HCT116 (cell line): Measurements from ENCODE around the gene CRLF1. TPM values are rescaled to one million over a fixed set of nuclear protein-coding genes. Genes with fewer than 3 reads are reported as not detected.

ENCODE experiments used
- ATAC-seq: fragments of 200-7000 bp; cut with Tn5 transposase; 2 replicates; pipeline ENCODE4 v1.9.1; 2020; ENCODE audit warnings: mild to moderate bottlenecking, moderate library complexity
- BruUV-seq: library from RNA; stranded (reverse); fragments of 400-500 nt; replicated peaks from 2 replicates; lab custom pipeline; 2021; lab: Mats Ljungman, UMichigan
- CTCF ChIA-PET: fragments of 300-600 bp; sonication (Branson Sonifier 250); formaldehyde crosslinking; loops from one replicate; lab custom pipeline; 2021; ENCODE audit warnings: antibody characterized with exemption; lab: Charles Lee
- POLR2A ChIA-PET: fragments of 300-600, 350-600 bp; sonication (Branson Sonifier 250); formaldehyde crosslinking; loops from one replicate; lab custom pipeline; 2021; ENCODE audit warnings: antibody characterized with exemption; lab: Charles Lee
- RAD21 ChIA-PET, 2 experiments: fragments of 300-600 bp; sonication (Branson Sonifier 250); formaldehyde crosslinking; loops; one replicate each; lab custom pipeline; 2023; ENCODE audit warnings: low total read pairs in 2 of 2; ENCODE audit not compliant: uncharacterized antibody in 2 of 2, unreplicated experiment in 2 of 2, low non-redundant PET in 1 of 2; lab: Charles Lee
- DNase-seq: peaks from one replicate; pipeline ENCODE4 v3.0.0-alpha.2; 2010; ENCODE audit warnings: low read depth, low spot score
- H2AFZ ChIP-seq: fragments of 200-600 bp; shearing (Covaris generic), sonication (generic); 2 replicates; pipeline ENCODE4 v1.6.1; 2017; ENCODE audit warnings: low read depth, mixed run types, mixed read lengths, antibody characterized with exemption, low read length; ENCODE audit not compliant: poor library complexity, severe bottlenecking
- H3K27ac ChIP-seq: 2 replicates; pipeline ENCODE4 v1.5.1; 2012; ENCODE audit warnings: low read depth, low read length
- H3K27me3 ChIP-seq: fragments of 200-600 bp; sonication (generic); 2 replicates; pipeline ENCODE4 v1.6.1; 2016; ENCODE audit warnings: mixed run types, low read length, mixed read lengths; ENCODE audit not compliant: insufficient read depth
- H3K36me3 ChIP-seq, 2 experiments: fragments of 200-500 bp in 1 of 2; fragments of 200-600 bp in 1 of 2; sonication (Bioruptor generic) in 1 of 2; sonication (generic) in 1 of 2; 2 replicates each; pipeline versions ENCODE4 v1.5.1 to v1.6.1; 2014 to 2016; ENCODE audit warnings: low read length in 2 of 2, inconsistent platforms in 1 of 2, mixed read lengths in 1 of 2, mixed run types in 1 of 2; ENCODE audit not compliant: insufficient read depth in 2 of 2, control insufficient read depth in 1 of 2
- H3K4me1 ChIP-seq, 2 experiments: fragments of 200-600 bp in 1 of 2; sonication (generic) in 1 of 2; 2 replicates each; pipeline versions ENCODE4 v1.5.1 to v1.6.1; 2012 to 2017; ENCODE audit warnings: low read length in 2 of 2, inconsistent platforms in 1 of 2, mild to moderate bottlenecking in 1 of 2, mixed read lengths in 1 of 2, mixed run types in 1 of 2, moderate library complexity in 1 of 2; ENCODE audit not compliant: insufficient read depth in 2 of 2, control insufficient read depth in 1 of 2
- H3K4me2 ChIP-seq: fragments of 200-600 bp; sonication (generic); 2 replicates; pipeline ENCODE4 v1.6.1; 2017; ENCODE audit warnings: mixed run types, low read length, mixed read lengths
- H3K4me3 ChIP-seq, 2 experiments: fragments of 200-600 bp in 1 of 2; sonication (generic) in 1 of 2; replicated peaks in 1 of 2; 2 replicates each; pipeline ENCODE4 v1.5.1; 2011 to 2016; ENCODE audit warnings: low read length in 2 of 2, control low read depth in 1 of 2, low read depth in 1 of 2, mild to moderate bottlenecking in 1 of 2, mixed read lengths in 1 of 2, mixed run types in 1 of 2
- H3K79me2 ChIP-seq: fragments of 200-600 bp; sonication (generic); 2 replicates; pipeline ENCODE4 v1.6.1; 2017; ENCODE audit warnings: mild to moderate bottlenecking, mixed run types, low read length, moderate library complexity, mixed read lengths; ENCODE audit not compliant: insufficient read depth
- H3K9ac ChIP-seq: fragments of 200-600 bp; sonication (generic); 2 replicates; pipeline ENCODE4 v1.6.1; 2016; ENCODE audit warnings: low read length, mixed read lengths
- H3K9me2 ChIP-seq: fragments of 200-600 bp; sonication (generic), shearing (Covaris generic); 2 replicates; pipeline ENCODE4 v1.6.1; 2017; ENCODE audit warnings: mixed run types, mild to moderate bottlenecking, moderate library complexity; ENCODE audit not compliant: insufficient read depth
- H3K9me3 ChIP-seq, 2 experiments: fragments of 200-500 bp in 1 of 2; fragments of 200-600 bp in 1 of 2; sonication (Bioruptor generic) in 1 of 2; sonication (generic) in 1 of 2; 2 replicates each; pipeline ENCODE4 v1.6.1; 2014 to 2017; ENCODE audit warnings: low read length in 2 of 2, mixed read lengths in 2 of 2, inconsistent platforms in 1 of 2, low read depth in 1 of 2, mild to moderate bottlenecking in 1 of 2, mixed run types in 1 of 2, moderate library complexity in 1 of 2; ENCODE audit not compliant: control insufficient read depth in 1 of 2, insufficient read depth in 1 of 2
- H4K20me1 ChIP-seq: fragments of 200-600 bp; sonication (generic), shearing (Covaris generic); 2 replicates; pipeline ENCODE4 v1.6.1; 2017; ENCODE audit warnings: mixed run types, mild to moderate bottlenecking, moderate library complexity; ENCODE audit not compliant: insufficient read depth
- ATF3 ChIP-seq: IDR thresholded peaks from 2 replicates; pipeline ENCODE4 v1.6.1; 2012
- CBX3 ChIP-seq: IDR thresholded peaks from 2 replicates; pipeline ENCODE4 v1.6.1; 2012; ENCODE audit warnings: low read depth
- CEBPB ChIP-seq: IDR thresholded peaks from 2 replicates; pipeline ENCODE4 v1.6.1; 2012; ENCODE audit warnings: low read depth
- CTCF ChIP-seq, 3 experiments: fragments of 200-600 bp in 1 of 3; sonication (generic) in 1 of 3; IDR thresholded peaks in 2 of 3; conservative IDR thresholded peaks in 1 of 3; 2 replicates each; pipeline ENCODE4 v1.5.1; 2012 to 2017; ENCODE audit warnings: low read depth in 2 of 3, low read length in 2 of 3, antibody characterized with exemption in 1 of 3, borderline replicate concordance in 1 of 3, control low read depth in 1 of 3, mild to moderate bottlenecking in 1 of 3, mixed read lengths in 1 of 3, mixed run types in 1 of 3, moderate library complexity in 1 of 3; ENCODE audit not compliant: insufficient read depth in 1 of 3
- EGR1 ChIP-seq: IDR thresholded peaks from 2 replicates; pipeline ENCODE4 v1.6.1; 2012; ENCODE audit warnings: low read depth
- ELF1 ChIP-seq: IDR thresholded peaks from 2 replicates; pipeline ENCODE4 v1.6.1; 2012; ENCODE audit warnings: low read depth, borderline replicate concordance
- EZH2 ChIP-seq: fragments of 200-600 bp; sonication (generic); IDR thresholded peaks from 2 replicates; pipeline ENCODE4 v1.6.1; 2017; ENCODE audit warnings: antibody characterized with exemption, mixed run types
- FOSL1 ChIP-seq: IDR thresholded peaks from 2 replicates; pipeline ENCODE4 v1.6.1; 2012; ENCODE audit warnings: low read depth
- JUND ChIP-seq: IDR thresholded peaks from 2 replicates; pipeline ENCODE4 v1.6.1; 2012
- MAX ChIP-seq: IDR thresholded peaks from 2 replicates; pipeline ENCODE4 v1.6.1; 2012
- POLR2A ChIP-seq: IDR thresholded peaks from 2 replicates; pipeline ENCODE4 v1.7.0; 2011; ENCODE audit warnings: borderline replicate concordance; ENCODE audit not compliant: insufficient read depth, insufficient read length; ENCODE audit errors: extremely low read depth
- POLR2AphosphoS5 ChIP-seq: IDR thresholded peaks from 2 replicates; pipeline ENCODE4 v1.6.1; 2011; ENCODE audit warnings: mild to moderate bottlenecking, low read depth, low read length, moderate library complexity
- RAD21 ChIP-seq: IDR thresholded peaks from 2 replicates; pipeline ENCODE4 v1.6.1; 2012; ENCODE audit warnings: low read depth, mild to moderate bottlenecking
- REST ChIP-seq: IDR thresholded peaks from 2 replicates; pipeline ENCODE4 v1.6.1; 2012; ENCODE audit warnings: low read depth
- SP1 ChIP-seq: IDR thresholded peaks from 2 replicates; pipeline ENCODE4 v1.6.1; 2012; ENCODE audit warnings: low read depth
- SRF ChIP-seq: IDR thresholded peaks from 2 replicates; pipeline ENCODE4 v1.6.1; 2012; ENCODE audit warnings: low read depth
- YY1 ChIP-seq: IDR thresholded peaks from 2 replicates; pipeline ENCODE4 v1.6.1; 2011; ENCODE audit warnings: low read length, low read depth, moderate library complexity, mild to moderate bottlenecking; ENCODE audit not compliant: insufficient replicate concordance; ENCODE audit errors: extremely low read depth
- ZNF274 ChIP-seq: fragments of 200-500 bp; sonication (Bioruptor generic); IDR thresholded peaks from 2 replicates; pipeline ENCODE4 v1.6.1; 2014; ENCODE audit warnings: mild to moderate bottlenecking, low read depth, low read length, inconsistent platforms
- intact Hi-C: fragments of 100-400 bp; cut with micrococcal nuclease; formaldehyde crosslinking; loops from 2 replicates; pipeline ENCODE4 v1.10.0; 2022
- total RNA-seq: library from RNA; stranded (reverse); gene quantifications from one replicate; pipeline ENCODE4 v1.2.1, GENCODE V29; 2021; ENCODE audit not compliant: unreplicated experiment

The CRLF1 gene
- total RNA-seq, 1 experiment from 2014 or later: 43.0 TPM

- CTCF ChIA-PET: interaction anchor here (1.1 to 2.1 kb wide), 6 partner anchors 16 to 102 kb away, joined by 3 to 14 read pairs (median 5); partner anchors contain the start of gene REX1BD
- H3K4me1 ChIP-seq: peaks cover 12 to 28% of the 10 kb centered on the region in 2 experiments
- H3K27me3 ChIP-seq: no peaks in the 10 kb centered on the region
- intact Hi-C loops: loop anchor here (2.0 to 5.0 kb wide), 2 partner anchors 51 to 104 kb away; no protein-coding TSS in a partner anchor
- RAD21 ChIA-PET: interaction anchor here (0.5 to 1.8 kb wide), 5 partner anchors 9 to 131 kb away, joined by 3 to 4 read pairs (median 3); partner anchors contain the start of gene REX1BD (in 1 of the 2)
- peaks cover 17% of the 10 kb centered on the region; the same call in 1 of the 2 replicates for H4K20me1 ChIP-seq
- H3K36me3 ChIP-seq: peaks cover 36 to 65% of the 10 kb centered on the region in 2 experiments
- H3K4me2 ChIP-seq: peak within 1 kb of the TSS; percentile 99
- H3K27ac ChIP-seq: peak within 1 kb of the TSS; percentile 94
- peak; percentile 92 for ATAC-seq
- H2AFZ ChIP-seq: no peak within 1 kb of the TSS
- peak within 1 kb of the TSS; percentile 100 for H3K4me3 ChIP-seq
- H3K79me2 ChIP-seq: peaks cover 39% of the 10 kb centered on the region
- H3K9me3 ChIP-seq: no peaks in the 10 kb centered on the region
- no TSS peak for BruUV-seq
- POLR2A ChIA-PET: interaction anchor here (0.9 to 2.7 kb wide), 6 partner anchors 9 to 50 kb away, joined by 3 to 23 read pairs (median 10); partner anchors contain the start of genes ELL, KXD1 and REX1BD
- DNase-seq: peak; percentile 96
- peak within 1 kb of the TSS; percentile 99 for H3K9ac ChIP-seq
- no peaks in the 10 kb centered on the region for H3K9me2 ChIP-seq
- TF ChIP-seq JUND (no peak; the same call in 1 of the 2 replicates), POLR2AphosphoS5 (peak; percentile 93), EZH2 (no peak), POLR2A (peak; percentile 90), FOSL1 (no peak), CBX3 (peak; percentile 81), RAD21 (peak; percentile 18; the same call in 1 of the 2 replicates), CEBPB (no peak; the same call in 1 of the 2 replicates), ZNF274 (no peak), SRF (peak; percentile 92), SP1 (peak; percentile 94), EGR1 (peak; percentile 93), ELF1 (peak; percentile 96; the same call in 1 of the 2 replicates), MAX (peak; percentile 100), CTCF (IDR thresholded peaks at IDR 0.05 in 2 of 3, conservative IDR thresholded peaks at IDR 0.05 in 1 of 3; ENCODE audit: borderline replicate concordance in 1 of 3, insufficient read depth in 1 of 3, low read depth in 2 of 3, low read length in 2 of 3) (no peak), REST (no peak), ATF3 (no peak; the same call in 1 of the 2 replicates), YY1 (peak; percentile 99)
Observed at GRCh38 chr19:18571564-18572344, 34.8 kb downstream of the CRLF1 start, which contains the start of gene UBA52. Gene UBA52 (plus strand): TSS chr19:18571857. CDS start chr19:18573301, 1,444 bp downstream.
